Stimulated activated CD4-positive, alpha-beta T cell treated with anti-CD3 and anti-CD28 coated beads, TNF-alpha, amount 100 ng/mL, for 24 hours (primary cell): ENCODE measurements around the gene MAOB.

ENCODE experiments used
- DNase-seq, 3 experiments: peaks; one replicate each; pipeline ENCODE4 v3.0.0-alpha.2; 2020; ENCODE audit warnings: low read depth in 3 of 3

MAOB gene

GRCh38 chrX:43860646-43861370 is 21.4 kb downstream of the MAOB start:
- no peak for DNase-seq

GRCh38 chrX:43853225-43853828 is 28.9 kb downstream of the MAOB start:
- no peak for DNase-seq

- DNase-seq: no peak
These were observed 31.6 kb downstream of the MAOB start for GRCh38 chrX:43850629-43851028.

- DNase-seq: no peak
These were observed 33.1 kb downstream of the MAOB start for GRCh38 chrX:43849173-43849572.

- no peak for DNase-seq
These were observed 34.9 kb downstream of the MAOB start for GRCh38 chrX:43847352-43847751.

- no peak for DNase-seq
These were observed 35.7 kb downstream of the MAOB start for GRCh38 chrX:43846558-43846957.

- no peak for DNase-seq
These were observed 36.5 kb downstream of the MAOB start for GRCh38 chrX:43845776-43846175.

- no peak for DNase-seq
These were observed 42.0 kb downstream of the MAOB start for GRCh38 chrX:43840265-43840664.

GRCh38 chrX:43836435-43837184 is 45.6 kb downstream of the MAOB start:
- DNase-seq: no peak

GRCh38 chrX:43835559-43835958 is 46.7 kb downstream of the MAOB start:
- DNase-seq: no peak

- DNase-seq: no peak
These were observed 54.5 kb downstream of the MAOB start for GRCh38 chrX:43827791-43828190.

GRCh38 chrX:43822014-43822413 is 60.2 kb downstream of the MAOB start:
- DNase-seq: no peak

- no peak for DNase-seq
These were observed 64.8 kb downstream of the MAOB start for GRCh38 chrX:43817444-43817843.

GRCh38 chrX:43815209-43815608 is 67.0 kb downstream of the MAOB start:
- no peak for DNase-seq

- DNase-seq: no peak
These were observed 68.4 kb downstream of the MAOB start for GRCh38 chrX:43813898-43814297.

GRCh38 chrX:43813319-43813718 is 68.9 kb downstream of the MAOB start:
- no peak for DNase-seq

- no peak for DNase-seq
These were observed 72.8 kb downstream of the MAOB start for GRCh38 chrX:43809463-43809862.

GRCh38 chrX:43808231-43808630 is 74.0 kb downstream of the MAOB start:
- no peak for DNase-seq

- no peak for DNase-seq
These were observed 76.7 kb downstream of the MAOB start for GRCh38 chrX:43805579-43805978.

- DNase-seq: no peak
These were observed 78.2 kb downstream of the MAOB start for GRCh38 chrX:43804021-43804420.

GRCh38 chrX:43785930-43786591 is 96.2 kb downstream of the MAOB start:
- no peak for DNase-seq

- no peak for DNase-seq
These were observed 124.2 kb downstream of the MAOB start for GRCh38 chrX:43758044-43758443.
